ENCODE data around the gene EIF4B.

EIF4B gene

GRCh38 chr12:53044896-53045695, 38.8 kb downstream of the EIF4B start:
- DNase-seq (ENCODE audit: low read depth, low spot score) = no peak

GRCh38 chr12:53045696-53046045, 39.4 kb downstream of the EIF4B start:
- peak; percentile 49 for DNase-seq (ENCODE audit: low read depth, low spot score)

- DNase-seq (ENCODE audit: low read depth, low spot score) = peak; percentile 96
Observed at GRCh38 chr12:53046655-53047220, 40.5 kb downstream of the EIF4B start.

- DNase-seq (ENCODE audit: low read depth, low spot score) = peak; percentile 96
Observed at GRCh38 chr12:53047221-53048032, 41.2 kb downstream of the EIF4B start.

- peak; percentile 75 for DNase-seq (ENCODE audit: low read depth, low spot score)
Observed at GRCh38 chr12:53048033-53048779, 42.0 kb downstream of the EIF4B start.

GRCh38 chr12:53048780-53049401, 42.6 kb downstream of the EIF4B start:
- peak; percentile 82 for DNase-seq (ENCODE audit: low read depth, low spot score)

- peak; percentile 57 for DNase-seq (ENCODE audit: low read depth, low spot score)
Observed at GRCh38 chr12:53049571-53050318, 43.5 kb downstream of the EIF4B start, which contains the start of gene TNS2. Gene TNS2, plus strand, starts transcription at chr12:53050065. Its CDS starts 121 bp downstream, at chr12:53050186.

- peak; percentile 12 for DNase-seq (ENCODE audit: low read depth, low spot score)
Observed at GRCh38 chr12:53050426-53051057, 44.3 kb downstream of the EIF4B start.

GRCh38 chr12:53051058-53051880, 45.0 kb downstream of the EIF4B start:
- DNase-seq (ENCODE audit: low read depth, low spot score) = peak; percentile 60

- no peak for DNase-seq (ENCODE audit: low read depth, low spot score)
Observed at GRCh38 chr12:53051881-53052412, 45.7 kb downstream of the EIF4B start.

- peak; percentile 88 for DNase-seq (ENCODE audit: low read depth, low spot score)
Observed at GRCh38 chr12:53052419-53053217, 46.4 kb downstream of the EIF4B start.

GRCh38 chr12:53053218-53054111, 47.2 kb downstream of the EIF4B start:
- DNase-seq (ENCODE audit: low read depth, low spot score) = peak; percentile 47

- DNase-seq (ENCODE audit: low read depth, low spot score) = peak; percentile 97
Observed at GRCh38 chr12:53054112-53054878, 48.0 kb downstream of the EIF4B start.

- DNase-seq (ENCODE audit: low read depth, low spot score) = no peak
Observed at GRCh38 chr12:53055471-53056266, 49.4 kb downstream of the EIF4B start.

GRCh38 chr12:53056296-53056695, 50.0 kb downstream of the EIF4B start:
- no peak for DNase-seq (ENCODE audit: low read depth, low spot score)

Measured in astrocyte of the hippocampus (primary cell).